Measurements from ENCODE around the gene ANK3.
A peak's percentile ranks its signal among the peaks of the same experiment; 100 is the strongest.

Gene ANK3

GRCh38 chr10:60009710-60010383, 379.8 kb downstream of the ANK3 start:
- no peak for DNase-seq

GRCh38 chr10:60009276-60009675, 380.4 kb downstream of the ANK3 start:
- DNase-seq, result no peak

- no peak for DNase-seq
Observed at GRCh38 chr10:60008816-60009215, 380.9 kb downstream of the ANK3 start.

- DNase-seq, result no peak
Observed at GRCh38 chr10:60006062-60006461, 383.6 kb downstream of the ANK3 start.

GRCh38 chr10:60003651-60004523, 385.8 kb downstream of the ANK3 start:
- DNase-seq, result peak; percentile 71

GRCh38 chr10:60000747-60001146, 388.9 kb downstream of the ANK3 start:
- DNase-seq, result no peak

- DNase-seq, result no peak
Observed at GRCh38 chr10:59997827-59998525, 391.7 kb downstream of the ANK3 start.

GRCh38 chr10:59995862-59996261, 393.8 kb downstream of the ANK3 start:
- DNase-seq, result no peak

- DNase-seq, result no peak
Observed at GRCh38 chr10:59993931-59994330, 395.7 kb downstream of the ANK3 start.

- DNase-seq, result no peak
Observed at GRCh38 chr10:59991661-59992060, 398.0 kb downstream of the ANK3 start.

- no peak for DNase-seq
Observed at GRCh38 chr10:59991117-59991516, 398.6 kb downstream of the ANK3 start.

GRCh38 chr10:59985639-59986038, 404.0 kb downstream of the ANK3 start:
- DNase-seq, result no peak

- DNase-seq, result no peak
Observed at GRCh38 chr10:59984415-59984814, 405.3 kb downstream of the ANK3 start.

- DNase-seq, result no peak
Observed at GRCh38 chr10:59980356-59980755, 409.3 kb downstream of the ANK3 start.

- no peak for DNase-seq
Observed at GRCh38 chr10:59977486-59977885, 412.2 kb downstream of the ANK3 start.

GRCh38 chr10:59976909-59977308, 412.8 kb downstream of the ANK3 start:
- DNase-seq, result no peak
